Astrocyte (in vitro differentiated cells and primary cell): Measurements from ENCODE around the gene BHLHE40. TPM values are rescaled to one million over a fixed set of nuclear protein-coding genes. Genes with fewer than 3 reads are reported as not detected.
A peak's percentile ranks its signal among the peaks of the same experiment; 100 is the strongest.

Experiments used
- DNase-seq: peaks from one replicate; pipeline ENCODE4 v3.0.0-alpha.2; 2010; ENCODE audit warnings: low read depth
- FAIRE-seq: peaks from 2 replicates; lab custom pipeline; 2011; peaks lifted over from hg19 to GRCh38; lab: Jason Lieb, UNC
- H2AFZ ChIP-seq: 2 replicates; pipeline ENCODE4 v1.6.0; 2012; ENCODE audit warnings: low read depth, low read length, inconsistent platforms
- H3K27ac ChIP-seq: 2 replicates; pipeline ENCODE4 v1.5.1; 2011; ENCODE audit warnings: low read depth, low read length, inconsistent platforms
- H3K27me3 ChIP-seq: 2 replicates; pipeline ENCODE4 v1.6.0; 2011; ENCODE audit warnings: low read length, inconsistent platforms; ENCODE audit not compliant: insufficient read depth
- H3K36me3 ChIP-seq: 2 replicates; pipeline ENCODE4 v1.5.1; 2011; ENCODE audit warnings: low read length, inconsistent platforms; ENCODE audit not compliant: insufficient read depth
- H3K4me1 ChIP-seq: 2 replicates; pipeline ENCODE4 v1.5.1; 2011; ENCODE audit warnings: low read length, inconsistent platforms; ENCODE audit not compliant: insufficient read depth
- H3K4me2 ChIP-seq: 2 replicates; pipeline ENCODE4 v1.6.0; 2012; ENCODE audit warnings: low read length, inconsistent platforms
- H3K4me3 ChIP-seq: 2 replicates; pipeline ENCODE4 v1.5.1; 2011; ENCODE audit warnings: low read depth, mild to moderate bottlenecking, low read length, inconsistent platforms; ENCODE audit not compliant: insufficient read depth
- H3K79me2 ChIP-seq: 2 replicates; pipeline ENCODE4 v1.6.0; 2012; ENCODE audit warnings: mild to moderate bottlenecking, low read length, inconsistent platforms; ENCODE audit not compliant: insufficient read depth
- H3K9ac ChIP-seq: 2 replicates; pipeline ENCODE4 v1.6.0; 2012; ENCODE audit warnings: mild to moderate bottlenecking, low read length, inconsistent platforms
- H3K9me3 ChIP-seq: 2 replicates; pipeline ENCODE4 v1.5.1; 2012; ENCODE audit warnings: low read depth, mild to moderate bottlenecking, low read length, inconsistent platforms; ENCODE audit not compliant: insufficient read depth
- H4K20me1 ChIP-seq: 2 replicates; pipeline ENCODE4 v1.6.0; 2012; ENCODE audit warnings: low read length, inconsistent platforms; ENCODE audit not compliant: insufficient read depth
- H3K27ac Mint-ChIP-seq: one replicate; pipeline ENCODE4 v1.8.0; 2021; ENCODE audit warnings: mild to moderate bottlenecking, mixed read lengths; ENCODE audit not compliant: unreplicated experiment
- H3K27me3 Mint-ChIP-seq: one replicate; pipeline ENCODE4 v1.8.0; 2021; ENCODE audit warnings: low read depth, mixed read lengths; ENCODE audit not compliant: unreplicated experiment
- H3K36me3 Mint-ChIP-seq: one replicate; pipeline ENCODE4 v1.8.0; 2021; ENCODE audit warnings: low read depth, mixed read lengths; ENCODE audit not compliant: unreplicated experiment
- H3K4me1 Mint-ChIP-seq: one replicate; pipeline ENCODE4 v1.8.0; 2021; ENCODE audit warnings: low read depth, mixed read lengths; ENCODE audit not compliant: unreplicated experiment
- H3K4me3 Mint-ChIP-seq: one replicate; pipeline ENCODE4 v1.8.0; 2021; ENCODE audit warnings: mild to moderate bottlenecking, moderate library complexity, mixed read lengths; ENCODE audit not compliant: unreplicated experiment
- H3K9me3 Mint-ChIP-seq: one replicate; pipeline ENCODE4 v1.8.0; 2021; ENCODE audit warnings: mild to moderate bottlenecking, mixed read lengths; ENCODE audit not compliant: unreplicated experiment
- CTCF ChIP-seq: IDR thresholded peaks from 2 replicates; pipeline ENCODE4 v1.5.1; 2011; ENCODE audit warnings: low read depth, mild to moderate bottlenecking, inconsistent platforms, low read length, moderate library complexity; ENCODE audit not compliant: insufficient read depth
- EZH2 ChIP-seq: IDR thresholded peaks from 2 replicates; pipeline ENCODE4 v1.6.1; 2012; ENCODE audit warnings: mild to moderate bottlenecking, low read length, inconsistent platforms; ENCODE audit not compliant: insufficient read depth
- total RNA-seq: library from RNA; stranded (reverse); gene quantifications from 2 replicates; pipeline ENCODE4 v1.2.1, GENCODE V29; 2021

BHLHE40 gene
- total RNA-seq, 1 donor from 2014 or later = 156 TPM

DNA sequence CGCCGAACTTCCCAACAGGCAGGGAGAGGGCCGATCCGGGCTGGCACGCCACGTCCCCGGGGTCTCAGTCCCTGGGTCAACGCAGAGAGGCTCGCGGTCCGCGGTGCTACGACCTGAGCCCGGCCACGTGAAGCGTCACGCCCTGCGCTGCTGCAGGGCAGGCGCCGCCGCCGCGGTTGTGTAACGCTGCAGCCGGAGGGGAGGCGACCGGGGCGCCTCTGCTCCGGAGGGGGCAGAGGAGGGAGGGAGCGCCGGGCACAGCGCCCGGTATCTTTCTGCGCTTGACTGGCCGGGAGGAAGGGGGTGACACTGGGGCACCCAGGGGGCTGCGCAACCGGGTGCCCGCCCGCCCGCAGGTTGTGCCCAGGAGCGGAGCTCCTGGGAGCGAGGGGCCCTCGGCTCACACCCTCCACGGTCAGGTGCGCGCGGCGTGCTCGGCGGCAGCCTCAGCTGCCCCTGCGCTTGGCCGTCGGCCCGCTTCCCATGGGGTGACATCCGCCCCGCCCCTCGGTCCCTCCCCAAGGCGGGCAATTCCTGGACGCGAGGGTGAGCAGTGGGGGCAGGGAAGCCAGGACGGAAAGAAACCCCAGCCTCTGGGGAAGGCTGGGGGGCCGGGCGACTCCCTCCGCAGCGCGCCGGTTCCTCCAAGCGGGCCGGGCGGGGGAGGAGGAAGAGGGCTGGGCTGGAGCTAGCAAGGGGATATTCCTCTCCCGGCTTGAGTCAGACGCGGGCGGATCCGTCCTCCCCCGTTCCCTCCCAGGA, 852 bp upstream of the BHLHE40 start:
- Histone ChIP-seq H3K4me2 (peak overlapping the region; percentile 94), H4K20me1 (peaks cover 31% of the 10 kb centered on the region), H3K79me2 (peaks cover 40% of the 10 kb centered on the region), H3K36me3 (peaks cover 22% of the 10 kb centered on the region), H3K9me3 (no peaks in the 10 kb centered on the region), H2AFZ (peak overlapping the region; percentile 28), H3K27ac (peak overlapping the region; percentile 98), H3K27me3 (no peaks in the 10 kb centered on the region), H3K4me3 (peak overlapping the region; percentile 71), H3K4me1 (peaks cover 32% of the 10 kb centered on the region), H3K9ac (peak overlapping the region; percentile 94)
- peaks cover 25% of the 10 kb centered on the region for H3K4me1 Mint-ChIP-seq
- TF ChIP-seq EZH2 = no peak
- TF ChIP-seq CTCF = no peak
- peak overlapping the region; percentile 88 for H3K4me3 Mint-ChIP-seq
- peak overlapping the region; percentile 100 for H3K27ac Mint-ChIP-seq
- no peak for FAIRE-seq
- peak; percentile 98 for DNase-seq
- H3K9me3 Mint-ChIP-seq = no peaks in the 10 kb centered on the region
- no peaks in the 10 kb centered on the region for H3K27me3 Mint-ChIP-seq
- H3K36me3 Mint-ChIP-seq = peaks cover 27% of the 10 kb centered on the region

- Histone ChIP-seq H3K27ac (peak overlapping the region; percentile 98), H3K4me3 (no peak overlapping the region), H3K9me3 (no peaks in the 10 kb centered on the region), H3K4me1 (peaks cover 37% of the 10 kb centered on the region), H3K27me3 (no peaks in the 10 kb centered on the region), H4K20me1 (peaks cover 35% of the 10 kb centered on the region), H2AFZ (no peak overlapping the region), H3K4me2 (peak overlapping the region; percentile 94), H3K36me3 (peaks cover 24% of the 10 kb centered on the region), H3K79me2 (peaks cover 46% of the 10 kb centered on the region), H3K9ac (peak overlapping the region; percentile 99)
- DNase-seq (peak; percentile 99), FAIRE-seq (no peak)
- Mint-ChIP-seq H3K4me1 (peaks cover 31% of the 10 kb centered on the region), H3K36me3 (peaks cover 33% of the 10 kb centered on the region), H3K27ac (peak overlapping the region; percentile 69), H3K4me3 (peak overlapping the region; percentile 69), H3K27me3 (no peaks in the 10 kb centered on the region), H3K9me3 (no peaks in the 10 kb centered on the region)
- TF ChIP-seq EZH2 (no peak), CTCF (no peak)
Measured at GRCh38 chr3:4978966-4979427, 240 bp upstream of the BHLHE40 start.
